ENCODE measurements around the gene BUD31.
A peak's percentile ranks its signal among the peaks of the same experiment; 100 is the strongest.

BUD31 gene

GRCh38 chr7:99387912-99388311 is 20.9 kb upstream of the BUD31 start:
- TF ChIP-seq, protein P1, sequence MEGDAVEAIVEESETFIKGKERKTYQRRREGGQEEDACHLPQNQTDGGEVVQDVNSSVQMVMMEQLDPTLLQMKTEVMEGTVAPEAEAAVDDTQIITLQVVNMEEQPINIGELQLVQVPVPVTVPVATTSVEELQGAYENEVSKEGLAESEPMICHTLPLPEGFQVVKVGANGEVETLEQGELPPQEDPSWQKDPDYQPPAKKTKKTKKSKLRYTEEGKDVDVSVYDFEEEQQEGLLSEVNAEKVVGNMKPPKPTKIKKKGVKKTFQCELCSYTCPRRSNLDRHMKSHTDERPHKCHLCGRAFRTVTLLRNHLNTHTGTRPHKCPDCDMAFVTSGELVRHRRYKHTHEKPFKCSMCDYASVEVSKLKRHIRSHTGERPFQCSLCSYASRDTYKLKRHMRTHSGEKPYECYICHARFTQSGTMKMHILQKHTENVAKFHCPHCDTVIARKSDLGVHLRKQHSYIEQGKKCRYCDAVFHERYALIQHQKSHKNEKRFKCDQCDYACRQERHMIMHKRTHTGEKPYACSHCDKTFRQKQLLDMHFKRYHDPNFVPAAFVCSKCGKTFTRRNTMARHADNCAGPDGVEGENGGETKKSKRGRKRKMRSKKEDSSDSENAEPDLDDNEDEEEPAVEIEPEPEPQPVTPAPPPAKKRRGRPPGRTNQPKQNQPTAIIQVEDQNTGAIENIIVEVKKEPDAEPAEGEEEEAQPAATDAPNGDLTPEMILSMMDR (IDR thresholded peaks at IDR 0.05; ENCODE audit: low read depth, low read length, missing control alignments), result no peak
- in situ Hi-C loops (cut with HindIII; ENCODE audit: low sequenced_read_pairs), result no loop called here
- DNase-seq (ENCODE audit: low read depth), result no peak
- no peak overlapping the region for H3K4me3 ChIP-seq (ENCODE audit: low read depth, low read length)

GRCh38 chr7:99389772-99390171 is 19.0 kb upstream of the BUD31 start:
- in situ Hi-C loops (cut with HindIII; ENCODE audit: low sequenced_read_pairs), result no loop called here
- TF ChIP-seq, protein P1 (IDR thresholded peaks at IDR 0.05; ENCODE audit: low read depth, low read length, missing control alignments), result no peak
- no peak overlapping the region for H3K4me3 ChIP-seq (ENCODE audit: low read depth, low read length)
- no peak for DNase-seq (ENCODE audit: low read depth)

DNA sequence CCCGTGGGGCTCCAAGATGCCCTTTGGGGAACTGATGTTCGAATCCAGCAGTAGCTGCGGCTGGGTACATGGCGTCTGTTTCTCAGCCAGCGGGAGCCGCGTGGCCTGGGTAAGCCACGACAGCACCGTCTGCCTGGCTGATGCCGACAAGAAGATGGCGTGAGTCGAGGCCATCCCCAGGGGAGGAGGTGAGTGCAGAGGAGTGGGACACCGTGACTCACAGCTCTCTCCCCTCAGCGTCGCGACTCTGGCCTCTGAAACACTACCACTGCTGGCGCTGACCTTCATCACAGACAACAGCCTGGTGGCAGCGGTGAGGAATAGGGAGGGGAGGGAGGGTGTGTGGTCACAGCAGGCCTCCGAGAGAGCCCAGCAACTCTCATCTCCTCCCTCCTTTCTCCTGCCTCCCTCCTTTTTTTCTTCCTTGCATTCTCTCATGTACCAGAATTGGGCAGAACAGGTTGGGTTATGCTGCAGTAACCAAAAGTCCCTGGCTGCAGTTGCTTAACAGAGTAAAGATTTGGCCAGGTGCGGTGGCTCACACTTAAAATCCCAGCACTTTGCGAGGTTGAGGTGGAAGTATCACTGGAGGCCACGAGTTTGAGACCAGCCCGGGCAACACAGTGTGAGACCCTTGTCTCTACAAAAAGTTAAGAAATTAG is 17.7 kb upstream of the BUD31 start:
- in situ Hi-C loops (cut with HindIII; ENCODE audit: low sequenced_read_pairs), result no loop called here
- TF ChIP-seq, protein P1 (IDR thresholded peaks at IDR 0.05; ENCODE audit: low read depth, low read length, missing control alignments), result no peak
- no peak for DNase-seq (ENCODE audit: low read depth)
- no peak overlapping the region for H3K4me3 ChIP-seq (ENCODE audit: low read depth, low read length)

GRCh38 chr7:99392046-99392445 is 16.7 kb upstream of the BUD31 start:
- TF ChIP-seq, protein P1 (IDR thresholded peaks at IDR 0.05; ENCODE audit: low read depth, low read length, missing control alignments), result no peak
- in situ Hi-C loops (cut with HindIII; ENCODE audit: low sequenced_read_pairs), result no loop called here
- DNase-seq (ENCODE audit: low read depth), result no peak
- H3K4me3 ChIP-seq (ENCODE audit: low read depth, low read length), result no peak overlapping the region

DNA sequence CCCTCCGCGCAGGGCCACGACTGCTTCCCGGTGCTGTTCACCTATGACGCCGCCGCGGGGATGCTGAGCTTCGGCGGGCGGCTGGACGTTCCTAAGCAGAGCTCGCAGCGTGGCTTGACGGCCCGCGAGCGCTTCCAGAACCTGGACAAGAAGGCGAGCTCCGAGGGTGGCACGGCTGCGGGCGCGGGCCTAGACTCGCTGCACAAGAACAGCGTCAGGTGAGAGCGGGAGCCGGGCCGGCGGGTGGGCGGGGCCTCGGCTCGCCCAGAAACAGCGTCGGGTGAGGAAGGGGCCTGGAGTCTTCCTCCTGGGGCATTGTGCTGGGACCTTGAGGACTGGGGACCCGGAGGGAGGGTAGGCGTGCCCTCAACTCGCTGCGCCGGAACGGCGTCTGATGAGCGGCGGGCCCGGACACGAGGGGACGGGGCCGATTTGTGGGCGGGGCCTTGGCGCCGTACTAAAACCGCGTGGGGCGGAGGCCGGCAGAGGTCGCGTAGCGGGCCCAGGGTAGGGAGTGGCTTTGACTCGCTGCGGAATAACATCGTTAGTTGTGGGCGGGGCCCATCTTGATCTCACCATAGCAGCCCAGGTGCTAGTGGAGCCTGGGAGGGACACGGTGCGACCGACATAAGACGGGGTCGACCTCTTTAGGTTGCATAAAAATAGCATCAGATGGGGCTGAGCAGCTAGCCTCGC is 16.0 kb upstream of the BUD31 start:
- H3K4me3 ChIP-seq (ENCODE audit: low read depth, low read length), result peak overlapping the region; percentile 51
- TF ChIP-seq, protein P1 (IDR thresholded peaks at IDR 0.05; ENCODE audit: low read depth, low read length, missing control alignments), result no peak
- no peak for DNase-seq (ENCODE audit: low read depth)
- in situ Hi-C loops (cut with HindIII; ENCODE audit: low sequenced_read_pairs), result no loop called here

DNA sequence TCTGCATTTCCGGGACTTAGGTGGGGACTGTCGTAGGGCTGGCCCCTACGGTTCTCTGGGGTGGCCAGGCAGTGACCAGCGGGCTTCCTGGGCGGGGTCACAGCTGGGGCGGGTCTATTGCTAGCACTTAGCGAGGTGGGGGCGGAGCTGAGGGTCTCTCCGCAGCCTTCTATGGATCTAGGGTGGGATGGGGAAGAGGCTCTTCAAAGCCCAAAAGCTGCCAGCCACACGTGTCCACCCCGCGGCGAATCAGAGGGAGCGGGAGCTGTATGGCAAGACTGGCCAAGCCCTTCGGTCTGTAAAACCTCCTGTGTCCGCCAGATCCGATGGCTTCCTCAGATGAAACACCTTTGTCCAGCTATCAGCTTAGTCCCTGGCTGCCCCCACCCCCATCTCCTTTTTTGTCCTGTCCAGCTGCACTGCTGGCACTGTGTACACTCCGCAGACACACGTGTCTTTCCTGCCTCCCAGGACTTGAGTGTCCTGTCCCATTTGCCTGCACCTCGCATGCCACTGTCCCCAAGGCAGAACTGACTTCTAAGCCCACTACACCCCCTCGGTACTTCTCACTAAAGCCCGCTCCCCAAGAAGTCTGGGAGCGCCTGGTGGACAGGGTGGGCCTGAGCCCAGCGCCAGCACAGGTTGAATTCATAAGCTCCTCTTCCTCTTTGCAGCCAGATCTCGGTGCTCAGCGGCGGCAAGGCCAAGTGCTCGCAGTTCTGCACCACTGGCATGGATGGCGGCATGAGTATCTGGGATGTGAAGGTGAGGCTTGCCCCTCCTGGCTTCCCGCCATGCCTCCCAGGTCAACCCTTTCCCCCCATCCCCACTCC is 15.2 kb upstream of the BUD31 start:
- no peak for DNase-seq (ENCODE audit: low read depth)
- H3K4me3 ChIP-seq (ENCODE audit: low read depth, low read length), result peak overlapping the region; percentile 51
- in situ Hi-C loops (cut with HindIII; ENCODE audit: low sequenced_read_pairs), result no loop called here
- TF ChIP-seq, protein P1 (IDR thresholded peaks at IDR 0.05; ENCODE audit: low read depth, low read length, missing control alignments), result no peak
